T-helper 22 cell (primary cell): ENCODE measurements around the gene CCDC167.
"Not testable (repeated sequence)": the region's sequence is repeated elsewhere in the genome, so short reads cannot be mapped to it uniquely, and the experiment has no call there.

ENCODE experiments used
- DNase-seq: peaks from one replicate; pipeline ENCODE4 v3.0.0-alpha.2; 2020; ENCODE audit warnings: low read depth

Gene CCDC167

GRCh38 chr6:37463110-37463509, 36.6 kb downstream of the CCDC167 start:
- no peak for DNase-seq

GRCh38 chr6:37460805-37461204, 38.9 kb downstream of the CCDC167 start:
- no peak for DNase-seq

DNA sequence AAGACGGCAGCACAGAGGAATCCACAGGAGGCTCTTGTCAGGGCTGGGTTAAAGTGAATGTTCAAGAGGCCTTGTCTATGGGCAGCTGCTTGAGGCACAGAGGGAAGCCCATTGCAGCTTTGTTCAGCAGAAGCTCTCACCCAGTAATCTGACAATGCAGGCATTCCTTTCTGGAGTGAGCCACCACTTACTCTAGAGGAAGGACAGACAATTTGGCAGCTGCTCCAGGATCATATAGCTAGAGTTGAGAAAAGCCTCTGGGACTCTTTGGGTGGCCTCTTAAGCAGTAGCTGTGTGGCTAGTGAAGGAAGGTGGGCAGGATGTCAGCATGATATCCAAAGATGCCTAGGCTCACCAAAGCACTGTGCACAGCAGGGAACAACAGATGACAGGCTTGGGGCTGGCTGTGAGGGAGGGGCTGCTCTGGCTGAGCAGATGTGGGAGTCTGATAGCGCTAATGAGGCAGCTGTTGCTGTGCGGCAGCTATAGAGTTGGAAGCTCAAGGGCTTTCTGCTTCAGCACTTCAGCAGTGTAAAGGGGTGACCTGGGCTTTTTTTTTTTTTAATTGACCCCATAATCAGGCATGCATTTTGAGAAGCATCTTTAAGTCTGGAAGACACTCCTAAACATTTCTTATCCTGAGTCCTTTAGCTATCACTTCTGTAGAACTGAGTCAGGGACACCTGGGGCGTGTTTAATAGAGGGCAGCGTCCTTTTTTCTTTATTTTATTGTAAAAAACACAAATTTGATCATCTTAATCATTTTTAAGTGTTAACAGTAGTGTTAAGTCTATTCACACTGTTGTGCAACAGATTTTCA, 39.5 kb downstream of the CCDC167 start:
- no peak for DNase-seq

DNA sequence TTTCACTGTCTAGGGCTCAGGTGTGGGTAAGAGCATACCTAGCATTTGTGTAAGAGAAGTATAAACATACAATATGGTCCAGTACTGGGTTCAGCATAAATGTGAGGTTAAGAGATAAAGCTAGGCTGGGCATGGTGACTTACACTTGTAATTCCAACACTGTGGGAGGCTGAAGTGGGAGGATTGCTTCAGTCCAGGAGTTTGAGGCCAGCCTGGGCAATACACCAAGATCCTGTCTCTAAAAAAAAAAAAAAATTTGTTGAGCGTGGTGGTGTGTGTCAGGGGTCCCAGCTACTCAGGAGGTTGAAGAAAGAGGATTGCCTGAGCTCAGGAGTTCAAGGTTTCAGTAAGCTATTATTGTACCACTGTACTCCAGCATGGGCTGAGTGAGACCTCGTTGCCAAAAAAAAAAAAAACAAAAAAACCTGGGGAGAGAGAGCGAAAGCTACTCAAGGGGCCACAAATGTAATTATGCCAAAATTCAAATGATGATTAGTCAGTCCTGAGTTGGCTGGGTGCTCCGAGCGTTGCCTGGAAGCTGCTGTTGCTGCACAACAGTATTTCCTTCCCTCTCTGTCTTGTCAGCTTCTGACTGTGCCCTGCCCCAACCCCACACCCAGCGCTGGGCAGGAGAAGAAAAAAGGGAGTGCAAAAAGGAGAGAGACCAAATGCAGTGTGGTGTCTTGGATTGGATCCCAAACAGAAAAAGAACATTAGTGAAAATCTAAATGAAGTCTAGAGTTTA, 42.7 kb downstream of the CCDC167 start:
- DNase-seq = no peak

- no peak for DNase-seq
Observed at GRCh38 chr6:37456126-37456525, 43.6 kb downstream of the CCDC167 start.

GRCh38 chr6:37454420-37455140, 45.1 kb downstream of the CCDC167 start:
- DNase-seq = no peak

- no peak for DNase-seq
Observed at GRCh38 chr6:37452522-37452921, 47.2 kb downstream of the CCDC167 start.

GRCh38 chr6:37451441-37452193, 48.1 kb downstream of the CCDC167 start:
- no peak for DNase-seq

- DNase-seq = no peak
Observed at GRCh38 chr6:37449984-37450383, 49.7 kb downstream of the CCDC167 start.

DNA sequence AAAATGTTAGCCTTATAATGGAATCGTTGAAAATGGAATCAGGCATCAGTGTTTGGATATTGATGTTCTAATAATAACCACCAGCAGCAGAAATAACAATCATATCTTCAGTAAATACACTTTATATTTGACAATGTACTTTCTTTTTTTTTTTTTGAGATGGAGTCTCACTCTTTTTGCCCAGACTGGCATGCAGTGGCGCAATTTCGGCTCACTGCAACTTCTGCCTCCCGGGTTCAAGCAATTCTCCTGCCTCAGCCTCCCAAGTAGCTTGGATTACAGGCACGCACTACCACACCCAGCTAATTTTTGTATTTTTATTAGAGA, 56.5 kb downstream of the CCDC167 start:
- DNase-seq = not testable (repeated sequence)

GRCh38 chr6:37442416-37443215, 57.1 kb downstream of the CCDC167 start:
- no peak for DNase-seq

GRCh38 chr6:37441651-37442050, 58.0 kb downstream of the CCDC167 start:
- DNase-seq = no peak

- DNase-seq = no peak
Observed at GRCh38 chr6:37438930-37439329, 60.8 kb downstream of the CCDC167 start.

DNA sequence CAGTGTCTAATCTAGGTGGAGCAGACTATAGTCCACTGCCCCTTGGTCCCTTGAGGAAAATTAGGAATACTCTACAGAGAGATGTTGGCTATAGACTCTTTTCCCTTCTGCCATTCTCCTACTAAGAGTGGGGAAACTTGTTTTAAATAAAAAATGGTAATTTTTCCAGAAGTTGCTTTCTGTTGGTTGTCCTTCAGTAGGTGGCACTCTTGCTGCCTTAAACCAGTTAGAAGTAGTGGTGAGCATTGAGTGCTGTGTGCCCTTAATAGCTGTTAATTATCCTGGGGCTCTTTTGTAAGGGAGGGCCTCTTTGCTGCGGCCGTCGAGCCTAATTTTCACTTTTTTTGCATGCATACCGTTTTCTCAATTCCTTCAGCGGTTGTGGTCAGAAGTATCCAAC, 63.9 kb downstream of the CCDC167 start:
- DNase-seq = no peak

DNA sequence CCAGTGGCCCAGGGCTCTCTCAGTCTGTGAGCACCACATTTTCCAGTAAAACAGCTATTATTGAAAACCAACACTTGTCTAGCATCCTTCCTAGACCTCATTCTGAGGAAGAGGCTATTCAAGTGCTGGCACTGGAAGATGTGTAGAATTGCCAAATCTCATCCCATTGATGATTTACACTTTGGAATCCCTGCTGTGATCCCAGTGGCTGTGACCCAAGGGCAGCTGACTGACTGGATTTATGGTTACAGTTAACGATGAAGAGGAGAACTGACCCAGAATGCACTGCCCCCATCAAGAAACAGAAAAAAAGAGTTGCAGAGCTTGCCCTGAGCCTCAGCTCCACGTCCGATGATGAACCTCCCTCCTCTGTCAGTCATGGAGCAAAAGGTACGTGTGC, 64.3 kb downstream of the CCDC167 start:
- DNase-seq = no peak

DNA sequence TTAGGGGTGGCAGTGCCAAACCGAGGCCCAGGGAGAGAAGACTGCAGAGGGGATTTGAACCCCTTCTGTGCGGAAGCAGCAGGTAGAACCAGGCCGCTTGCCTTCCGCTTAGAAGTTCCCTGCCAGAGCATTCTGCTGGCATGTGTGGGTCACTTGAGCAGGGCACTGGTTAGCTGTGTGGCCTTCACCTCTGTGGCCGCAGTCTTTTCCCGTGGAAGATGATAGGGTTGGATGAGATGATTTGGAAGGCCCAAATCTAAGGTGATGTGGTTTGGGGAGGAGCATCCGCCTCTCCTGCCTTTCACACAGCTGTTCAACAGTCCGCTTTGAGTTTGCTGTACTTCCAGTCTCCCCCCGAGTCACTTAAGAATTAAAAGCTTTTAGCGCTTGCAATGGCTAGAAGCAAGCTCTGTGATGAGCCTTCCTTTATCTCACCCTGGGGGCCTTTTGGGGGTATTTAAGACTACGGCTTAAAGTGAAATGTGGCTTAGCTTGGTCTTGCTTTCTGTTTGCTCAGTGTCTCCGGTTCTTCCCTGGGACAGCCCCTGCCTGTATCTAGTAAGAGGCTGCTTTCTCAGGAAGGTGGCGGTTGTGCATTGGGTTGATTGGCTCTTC, 65.9 kb downstream of the CCDC167 start:
- DNase-seq = peak; percentile 5
